Testis (tissue), 2 donors: ENCODE results near the gene RIPPLY2.

Source experiments
- POLR2A ChIP-seq: fragments of 450-650 bp; IDR thresholded peaks from one replicate; pipeline ENCODE4 v1.6.1; 2017; ENCODE audit warnings: antibody characterized with exemption, mild to moderate bottlenecking, moderate library complexity
- TF ChIP-seq, protein P1 (sequence below), 3 experiments: fragments of 450-650 bp in 2 of 3; fragments of 200-600 bp in 1 of 3; sonication (generic) in 1 of 3; IDR thresholded peaks; one replicate each; pipeline ENCODE4 v1.5.1; 2016 to 2019; ENCODE audit warnings: antibody characterized with exemption in 3 of 3, mild to moderate bottlenecking in 2 of 3, moderate library complexity in 1 of 3

DNA sequence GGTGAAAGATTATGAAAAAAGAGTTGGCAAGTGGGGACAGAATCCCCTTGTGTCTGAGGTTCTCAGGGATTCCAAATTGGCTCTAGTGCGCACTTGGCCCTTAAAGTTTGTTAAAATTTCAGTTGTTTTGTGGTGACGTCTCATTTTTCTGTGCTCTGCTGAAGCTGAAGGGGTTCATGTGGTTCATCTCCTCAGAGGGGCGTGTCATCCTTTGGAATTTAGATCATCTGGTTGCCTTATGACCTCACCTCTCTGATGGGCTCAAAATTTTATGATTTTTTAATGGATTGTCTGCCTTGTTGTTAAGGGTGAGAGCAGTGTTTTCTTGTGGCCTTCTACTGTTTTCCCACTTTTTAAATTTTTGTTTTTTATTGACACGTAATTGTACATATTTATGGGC, 26.6 kb downstream of the RIPPLY2 start:
- TF ChIP-seq, protein P1, sequence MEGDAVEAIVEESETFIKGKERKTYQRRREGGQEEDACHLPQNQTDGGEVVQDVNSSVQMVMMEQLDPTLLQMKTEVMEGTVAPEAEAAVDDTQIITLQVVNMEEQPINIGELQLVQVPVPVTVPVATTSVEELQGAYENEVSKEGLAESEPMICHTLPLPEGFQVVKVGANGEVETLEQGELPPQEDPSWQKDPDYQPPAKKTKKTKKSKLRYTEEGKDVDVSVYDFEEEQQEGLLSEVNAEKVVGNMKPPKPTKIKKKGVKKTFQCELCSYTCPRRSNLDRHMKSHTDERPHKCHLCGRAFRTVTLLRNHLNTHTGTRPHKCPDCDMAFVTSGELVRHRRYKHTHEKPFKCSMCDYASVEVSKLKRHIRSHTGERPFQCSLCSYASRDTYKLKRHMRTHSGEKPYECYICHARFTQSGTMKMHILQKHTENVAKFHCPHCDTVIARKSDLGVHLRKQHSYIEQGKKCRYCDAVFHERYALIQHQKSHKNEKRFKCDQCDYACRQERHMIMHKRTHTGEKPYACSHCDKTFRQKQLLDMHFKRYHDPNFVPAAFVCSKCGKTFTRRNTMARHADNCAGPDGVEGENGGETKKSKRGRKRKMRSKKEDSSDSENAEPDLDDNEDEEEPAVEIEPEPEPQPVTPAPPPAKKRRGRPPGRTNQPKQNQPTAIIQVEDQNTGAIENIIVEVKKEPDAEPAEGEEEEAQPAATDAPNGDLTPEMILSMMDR (IDR thresholded peaks at IDR 0.05), result no peak
- TF ChIP-seq POLR2A, result no peak
